Ovary (tissue), 3 donors: ENCODE measurements around the gene C12orf75.

Experiments used
- CTCF ChIP-seq, 3 donors: fragments of 450-650 bp in 2 of 3; fragments of 200-600 bp in 1 of 3; IDR thresholded peaks; one replicate each; pipeline versions ENCODE4 v1.5.1 to v1.8.0; 2016 to 2022; ENCODE audit warnings: antibody characterized with exemption in 3 of 3, mild to moderate bottlenecking in 1 of 3
- POLR2A ChIP-seq: fragments of 450-650 bp; IDR thresholded peaks from one replicate; pipeline ENCODE4 v1.6.1; 2017; ENCODE audit warnings: antibody characterized with exemption, mild to moderate bottlenecking, moderate library complexity
- donor health status: DM: no; HTN: no; CAD: no.

GRCh38 chr12:105294886-105295479 lies 35.5 kb upstream of the C12orf75 start:
- TF ChIP-seq CTCF (IDR thresholded peaks at IDR 0.05) = no peak
- no peak for TF ChIP-seq POLR2A
